ENCODE data around the gene GTF2A2.
"Not testable (repeated sequence)": the region's sequence is repeated elsewhere in the genome, so short reads cannot be mapped to it uniquely, and the experiment has no call there.

GTF2A2 gene

DNA sequence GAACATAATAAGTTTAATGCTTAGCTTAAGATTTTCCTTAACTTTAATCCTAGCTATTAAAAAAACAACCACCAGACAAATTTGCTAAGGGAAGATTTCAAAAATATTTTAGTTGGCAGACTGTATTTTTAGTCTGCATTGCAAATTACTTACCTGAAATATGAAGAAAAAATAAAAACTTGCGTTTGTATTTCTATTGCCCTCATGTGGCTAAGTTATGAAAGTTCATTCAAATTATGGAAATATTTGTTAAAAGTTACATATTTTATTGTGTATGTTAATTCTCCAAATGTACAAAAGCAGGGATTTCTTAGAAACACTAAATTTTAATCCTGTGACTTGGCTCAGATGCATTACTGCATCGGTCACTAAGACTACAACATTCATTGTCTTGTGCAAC is 15.0 kb downstream of the GTF2A2 start:
- Mint-ChIP-seq H3K4me3 (no peak overlapping the region), H3K4me1 (peaks cover 16% of the 10 kb centered on the region), H3K36me3 (peaks cover 6% of the 10 kb centered on the region), H3K27me3 (no peaks in the 10 kb centered on the region), H3K27ac (no peak overlapping the region), H3K9me3 (no peaks in the 10 kb centered on the region)

DNA sequence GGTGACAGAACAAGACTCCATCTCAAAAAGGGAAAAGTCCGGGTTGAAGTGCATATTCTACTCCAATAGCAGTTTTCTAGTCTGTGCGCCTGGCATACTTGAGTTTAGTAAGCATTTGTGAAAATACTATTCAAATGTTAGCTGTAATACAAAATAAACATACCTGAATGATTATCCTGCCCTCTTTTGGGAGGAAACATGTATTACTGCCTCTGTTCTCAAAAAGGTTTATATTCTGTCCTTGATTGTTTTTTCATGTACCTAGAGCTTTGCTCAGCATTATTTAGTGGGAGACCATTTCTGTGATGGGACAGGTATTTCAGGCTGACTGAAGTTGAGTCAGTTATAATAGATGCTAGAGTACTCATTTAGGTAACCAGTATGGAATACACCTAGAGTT is 19.8 kb downstream of the GTF2A2 start:
- not testable (repeated sequence) for H3K4me3 Mint-ChIP-seq, H3K4me1 Mint-ChIP-seq, H3K27me3 Mint-ChIP-seq, H3K36me3 Mint-ChIP-seq, H3K9me3 Mint-ChIP-seq
- peak overlapping the region; percentile 18 for H3K27ac Mint-ChIP-seq

DNA sequence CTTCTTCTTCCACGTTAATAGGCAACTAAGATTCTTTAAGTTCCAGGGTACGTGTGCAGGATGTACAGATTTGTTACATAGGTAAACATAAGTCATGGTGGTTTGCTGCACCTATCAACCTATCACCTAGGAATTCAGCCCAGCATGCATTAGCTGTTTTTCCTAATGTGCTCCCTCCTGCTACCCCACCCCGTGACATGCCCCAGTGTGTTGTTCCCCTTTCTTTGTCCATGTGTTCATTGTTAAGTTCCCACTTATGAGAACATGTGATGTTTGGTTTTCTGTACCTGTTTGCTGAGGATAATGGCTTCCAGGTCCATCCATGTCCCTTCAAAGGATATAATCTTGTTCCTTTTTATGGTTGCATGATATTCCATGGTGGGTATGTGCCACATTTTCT is 21.1 kb downstream of the GTF2A2 start:
- no peaks in the 10 kb centered on the region for H3K27me3 Mint-ChIP-seq
- peaks cover 6% of the 10 kb centered on the region for H3K4me1 Mint-ChIP-seq
- H3K27ac Mint-ChIP-seq, result peak overlapping the region; percentile 48

DNA sequence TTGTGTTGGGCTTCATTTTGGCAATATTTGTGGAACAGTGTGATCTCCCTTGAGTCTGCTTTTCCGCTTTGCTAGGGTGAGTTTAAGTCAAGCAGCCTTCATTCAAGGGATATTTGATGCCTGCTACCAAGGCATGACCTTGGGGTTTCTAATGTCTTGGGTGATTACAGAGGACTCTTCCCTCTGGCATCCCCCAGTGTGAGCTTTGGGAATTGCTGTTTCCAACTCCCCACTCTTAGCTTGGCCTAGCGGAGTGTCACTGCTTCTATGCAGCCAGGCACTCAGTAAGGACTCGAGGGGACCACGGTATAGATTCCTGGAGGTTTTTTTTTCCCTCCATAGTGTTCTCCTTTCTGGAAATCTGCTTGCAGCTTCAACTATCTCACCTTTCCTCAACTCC is 24.6 kb downstream of the GTF2A2 start:
- H3K4me3 Mint-ChIP-seq, result no peak overlapping the region
- no peaks in the 10 kb centered on the region for H3K4me1 Mint-ChIP-seq
- H3K27ac Mint-ChIP-seq, result no peak overlapping the region
- H3K9me3 Mint-ChIP-seq, result no peaks in the 10 kb centered on the region
- H3K27me3 Mint-ChIP-seq, result no peaks in the 10 kb centered on the region
- H3K36me3 Mint-ChIP-seq, result peaks cover 6% of the 10 kb centered on the region

More for the DNA sequence above, 21.1 kb downstream of the GTF2A2 start:
- Mint-ChIP-seq H3K36me3 (peaks cover 7% of the 10 kb centered on the region), H3K9me3 (no peaks in the 10 kb centered on the region), H3K4me3 (no peak overlapping the region)

DNA sequence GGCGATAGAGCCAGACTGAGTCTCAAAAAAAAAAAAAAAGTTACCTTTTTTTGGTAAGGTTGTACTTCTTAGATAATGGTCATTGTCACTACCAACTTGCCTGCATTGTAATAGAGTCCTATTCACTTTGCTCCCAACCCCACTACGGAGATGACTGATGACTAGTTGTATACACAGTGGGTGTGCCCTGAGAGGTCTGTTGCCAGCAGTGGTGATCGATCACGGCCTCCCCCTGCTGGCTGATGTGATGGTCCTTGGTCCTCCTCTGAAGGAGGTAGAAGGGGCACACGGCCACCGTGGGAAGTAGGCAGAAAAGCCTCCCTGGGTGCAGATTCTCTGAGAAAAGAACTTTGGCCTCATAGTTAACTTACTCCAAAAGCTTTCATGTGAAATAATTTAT is 35.0 kb downstream of the GTF2A2 start:
- H3K36me3 Mint-ChIP-seq, result no peaks in the 10 kb centered on the region
- no peaks in the 10 kb centered on the region for H3K4me1 Mint-ChIP-seq
- H3K27ac Mint-ChIP-seq, result no peak overlapping the region
- H3K27me3 Mint-ChIP-seq, result peaks cover 5% of the 10 kb centered on the region
- H3K9me3 Mint-ChIP-seq, result no peaks in the 10 kb centered on the region
- H3K4me3 Mint-ChIP-seq, result no peak overlapping the region

DNA sequence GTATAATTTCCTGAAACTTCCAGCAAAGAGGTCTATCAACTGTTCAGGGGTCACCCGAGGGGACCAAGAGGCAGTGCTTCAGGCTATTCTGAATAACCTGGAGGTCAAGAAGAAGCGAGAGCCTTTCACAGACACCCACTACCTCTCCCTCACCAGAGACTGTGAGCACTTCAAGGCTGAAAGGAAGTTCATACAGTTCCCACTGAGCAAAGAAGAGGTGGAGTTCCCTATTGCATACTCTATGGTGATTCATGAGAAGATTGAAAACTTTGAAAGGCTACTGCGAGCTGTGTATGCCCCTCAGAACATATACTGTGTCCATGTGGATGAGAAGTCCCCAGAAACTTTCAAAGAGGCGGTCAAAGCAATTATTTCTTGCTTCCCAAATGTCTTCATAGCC is 38.9 kb downstream of the GTF2A2 start:
- H3K36me3 Mint-ChIP-seq, result no peaks in the 10 kb centered on the region
- no peaks in the 10 kb centered on the region for H3K9me3 Mint-ChIP-seq
- H3K27me3 Mint-ChIP-seq, result peaks cover 5% of the 10 kb centered on the region
- H3K4me1 Mint-ChIP-seq, result peaks cover 5% of the 10 kb centered on the region
- no peak overlapping the region for H3K4me3 Mint-ChIP-seq
- no peak overlapping the region for H3K27ac Mint-ChIP-seq

DNA sequence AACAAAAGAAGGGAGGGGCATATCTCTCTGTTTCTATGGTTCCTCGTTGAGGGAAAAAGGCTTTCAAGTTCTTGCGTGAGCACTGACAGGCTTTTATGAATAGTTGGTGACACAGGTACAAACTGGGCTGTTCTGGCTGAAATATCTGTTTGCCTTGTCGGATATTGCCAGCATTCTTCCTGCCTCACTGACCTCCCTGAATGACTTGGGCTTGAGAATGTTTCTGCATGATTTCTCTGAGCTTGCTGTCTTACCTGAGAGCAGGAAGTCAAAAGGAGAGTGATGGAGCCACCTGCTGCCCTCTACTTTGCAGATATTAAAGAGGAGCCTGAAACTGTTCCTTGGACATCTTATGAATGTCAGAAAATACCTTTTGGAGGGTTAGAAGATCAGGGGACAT is 40.9 kb downstream of the GTF2A2 start:
- peaks cover 5% of the 10 kb centered on the region for H3K27me3 Mint-ChIP-seq
- H3K36me3 Mint-ChIP-seq, result no peaks in the 10 kb centered on the region
- no peak overlapping the region for H3K27ac Mint-ChIP-seq
- no peaks in the 10 kb centered on the region for H3K9me3 Mint-ChIP-seq
- no peak overlapping the region for H3K4me3 Mint-ChIP-seq
- H3K4me1 Mint-ChIP-seq, result peaks cover 7% of the 10 kb centered on the region

DNA sequence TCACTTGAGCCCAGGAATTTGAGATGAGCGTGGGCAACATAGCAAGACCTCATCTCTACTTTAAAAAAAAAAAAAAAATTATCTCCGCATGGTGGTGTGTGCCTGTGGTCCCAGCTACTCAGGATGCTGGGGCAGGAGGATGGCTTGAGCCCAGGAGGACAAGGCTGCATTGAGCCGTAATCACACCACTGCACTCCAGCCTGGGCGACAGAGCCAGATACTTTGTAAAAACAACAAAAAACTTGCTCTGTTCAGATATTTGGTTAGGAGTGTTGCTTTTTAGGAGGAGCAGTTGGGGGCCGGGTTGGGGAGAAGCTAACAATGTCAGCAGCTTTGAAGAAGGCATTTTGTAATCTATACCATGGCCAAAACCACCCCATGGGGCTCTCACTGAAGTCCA is 41.7 kb downstream of the GTF2A2 start:
- Mint-ChIP-seq H3K27me3 (peaks cover 5% of the 10 kb centered on the region), H3K4me1 (peaks cover 11% of the 10 kb centered on the region), H3K27ac (no peak overlapping the region), H3K9me3 (no peaks in the 10 kb centered on the region), H3K4me3 (no peak overlapping the region), H3K36me3 (no peaks in the 10 kb centered on the region)

DNA sequence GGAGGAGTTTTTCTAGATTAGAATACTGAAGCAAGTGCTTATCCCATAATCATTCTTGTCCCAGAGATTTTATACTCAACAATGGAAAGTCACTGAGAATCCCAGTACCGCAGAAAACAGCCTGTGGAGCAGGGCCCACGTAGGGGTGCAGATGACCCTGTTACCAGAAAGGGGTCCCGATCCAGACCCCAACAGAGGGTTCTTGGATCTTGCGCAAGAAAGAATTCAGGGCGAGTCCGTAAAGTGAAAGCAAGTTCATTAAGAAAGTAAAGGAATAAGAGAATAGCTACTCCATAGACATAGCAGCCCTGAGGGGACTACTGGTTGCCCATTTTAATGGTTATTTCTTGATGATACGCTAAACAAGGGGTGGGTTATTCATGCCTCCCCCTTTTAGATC is 43.2 kb downstream of the GTF2A2 start:
- Mint-ChIP-seq H3K4me1 (peaks cover 11% of the 10 kb centered on the region), H3K27ac (no peak overlapping the region), H3K9me3 (no peaks in the 10 kb centered on the region), H3K27me3 (peaks cover 2% of the 10 kb centered on the region), H3K4me3 (no peak overlapping the region), H3K36me3 (no peaks in the 10 kb centered on the region)

DNA sequence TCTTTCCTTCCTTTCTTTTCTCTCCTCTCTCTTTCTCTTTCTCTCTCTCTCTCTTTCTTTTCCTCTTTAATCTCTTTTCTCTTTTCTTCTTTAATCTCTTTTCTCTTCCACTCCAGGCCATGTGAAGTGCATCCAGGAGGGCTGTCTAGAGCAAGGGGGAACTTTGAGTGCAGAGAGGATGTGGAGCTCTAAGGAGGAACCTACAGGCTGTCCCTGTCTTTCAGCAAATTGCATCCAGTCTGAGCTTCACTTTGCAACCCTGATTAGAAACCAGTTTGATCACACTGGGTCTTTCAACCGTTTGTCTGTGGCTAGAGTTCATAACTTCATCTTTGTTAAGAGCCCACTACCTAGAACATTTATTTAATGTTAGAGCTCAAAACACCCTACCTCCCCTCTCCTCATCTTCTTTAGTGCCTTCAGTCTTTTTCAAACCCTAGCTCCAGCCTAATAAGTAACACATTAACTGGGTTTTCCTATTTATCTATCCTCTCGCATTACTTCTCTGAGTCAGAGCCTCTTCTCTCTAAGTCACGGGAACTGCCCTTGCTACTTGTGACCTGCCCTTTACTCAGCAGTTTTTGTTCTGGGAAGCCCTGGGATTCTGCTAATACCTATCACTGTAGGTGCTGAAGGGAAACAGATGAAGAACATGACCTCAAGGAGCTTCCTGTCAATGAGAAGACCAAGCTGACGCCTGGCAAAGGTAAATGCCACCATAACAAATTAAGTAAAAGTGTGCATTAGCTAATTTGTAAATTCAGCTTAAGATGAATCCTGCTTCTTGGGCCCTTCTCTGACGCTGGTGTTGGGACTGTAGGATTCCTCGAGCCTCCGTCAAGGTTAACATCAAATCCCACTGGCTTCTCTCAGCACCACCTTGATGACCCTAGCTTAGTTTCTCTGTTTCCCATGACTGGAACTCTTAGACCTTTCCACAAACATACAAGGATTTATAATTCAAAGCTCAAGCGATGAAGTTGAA is 45.7 kb downstream of the GTF2A2 start, which contains the start of gene GCNT3:
Gene GCNT3, plus strand, starts transcription at position 508 of the 985 bp plus-strand sequence. CDS start 6,456 bp downstream, outside the sequence.
- Mint-ChIP-seq H3K27me3 (no peaks in the 10 kb centered on the region), H3K4me1 (peaks cover 11% of the 10 kb centered on the region), H3K9me3 (no peaks in the 10 kb centered on the region), H3K36me3 (no peaks in the 10 kb centered on the region), H3K27ac (no peak within 1 kb of the TSS), H3K4me3 (no peak within 1 kb of the TSS)

DNA sequence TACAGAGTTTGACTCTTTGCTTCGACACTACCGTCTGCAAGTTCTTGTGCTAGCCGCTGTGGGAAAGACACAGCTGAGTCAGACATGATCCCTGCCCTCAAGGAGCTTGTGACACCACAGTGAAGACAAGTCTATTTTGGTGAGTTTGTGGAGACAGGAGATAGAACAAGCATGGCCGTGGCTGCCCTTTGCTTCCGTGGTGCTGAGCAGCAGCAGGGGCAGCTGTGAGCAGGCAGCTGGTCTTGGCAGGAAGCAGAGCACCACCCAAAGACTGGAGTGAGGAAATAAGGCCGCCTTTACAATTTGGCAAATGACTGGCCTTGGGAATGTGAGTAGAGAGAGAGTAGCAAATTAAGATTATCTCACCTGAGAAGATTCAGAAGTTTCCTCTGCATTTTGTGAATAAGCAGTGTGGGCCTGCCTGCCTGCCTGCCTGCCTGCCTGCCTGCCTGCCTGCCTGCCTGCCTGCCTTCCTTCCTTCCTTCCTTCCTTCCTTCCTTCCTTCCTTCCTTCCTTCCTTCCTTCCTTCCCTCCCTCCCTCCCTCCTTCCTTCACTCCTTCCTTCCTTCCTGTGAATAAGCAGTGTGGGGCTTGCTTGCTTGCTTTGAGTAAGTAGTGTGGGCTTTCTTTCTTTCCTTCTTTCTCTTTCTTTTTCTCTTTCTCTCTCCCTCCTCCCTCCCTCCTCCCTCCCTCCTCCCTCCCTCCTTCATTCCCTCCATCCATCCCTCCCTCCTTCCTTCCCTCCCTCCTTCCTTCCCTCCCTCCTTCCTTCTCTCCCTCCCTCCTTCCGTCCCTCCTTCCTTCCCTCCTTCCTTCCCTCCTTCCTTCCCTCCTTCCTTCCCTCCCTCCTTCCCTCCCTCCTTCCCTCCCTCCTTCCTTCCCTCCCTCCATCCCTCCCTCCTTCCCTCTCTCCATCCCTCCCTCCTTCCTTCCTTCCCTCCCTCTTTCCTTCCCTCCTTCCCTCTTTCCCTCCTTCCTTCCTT is 47.3 kb downstream of the GTF2A2 start:
- Mint-ChIP-seq H3K9me3 (no peaks in the 10 kb centered on the region), H3K27me3 (no peaks in the 10 kb centered on the region), H3K36me3 (no peaks in the 10 kb centered on the region), H3K27ac (no peak overlapping the region), H3K4me1 (peaks cover 9% of the 10 kb centered on the region), H3K4me3 (no peak overlapping the region)

DNA sequence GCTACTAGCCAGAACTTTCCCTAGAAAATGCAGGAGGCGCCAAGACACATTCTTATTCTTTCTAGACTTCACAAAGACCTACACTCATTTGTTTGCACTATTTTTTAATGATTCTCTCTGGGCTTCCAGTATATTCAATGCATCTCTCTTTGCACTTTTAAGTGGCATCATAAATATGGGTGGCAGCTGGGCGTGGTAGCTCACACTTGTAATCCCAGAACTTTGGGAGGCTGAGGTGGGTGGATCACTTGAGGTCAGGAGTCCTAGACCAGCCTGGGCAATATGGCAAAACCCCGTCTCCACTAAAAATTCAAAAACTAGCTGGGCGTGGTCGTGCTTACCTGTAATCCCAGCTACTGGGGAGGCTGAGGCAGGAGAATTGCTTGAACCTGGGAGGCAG is 51.3 kb downstream of the GTF2A2 start:
- peaks cover 6% of the 10 kb centered on the region for H3K27me3 Mint-ChIP-seq

DNA sequence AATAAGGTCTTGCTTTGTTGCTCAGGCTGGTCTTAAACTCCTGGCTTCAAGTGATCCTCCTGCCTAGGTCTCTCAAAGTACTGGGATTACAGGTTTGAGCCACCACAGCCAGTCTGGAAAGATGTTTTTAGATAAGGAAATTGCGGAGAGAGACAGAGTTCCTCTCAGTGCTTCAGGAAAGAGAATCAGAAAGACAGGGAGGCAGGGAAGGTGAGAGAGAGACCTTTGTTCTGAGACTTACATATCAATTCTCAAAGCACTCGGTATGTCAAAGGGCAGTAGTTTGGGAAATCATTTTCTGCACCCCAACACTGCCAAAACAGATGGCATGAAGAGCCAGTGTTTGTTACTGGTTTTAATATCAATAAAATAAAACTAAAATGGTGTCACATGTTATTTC is 58.9 kb downstream of the GTF2A2 start:
- peaks cover 4% of the 10 kb centered on the region for H3K36me3 Mint-ChIP-seq
- H3K4me1 Mint-ChIP-seq, result no peaks in the 10 kb centered on the region
- peaks cover 4% of the 10 kb centered on the region for H3K9me3 Mint-ChIP-seq
- H3K4me3 Mint-ChIP-seq, result no peak overlapping the region
- H3K27ac Mint-ChIP-seq, result no peak overlapping the region
- H3K27me3 Mint-ChIP-seq, result peaks cover 6% of the 10 kb centered on the region

More for the DNA sequence above, 51.3 kb downstream of the GTF2A2 start:
- H3K27ac Mint-ChIP-seq, result no peak overlapping the region
- peaks cover 4% of the 10 kb centered on the region for H3K9me3 Mint-ChIP-seq
- peaks cover under 1% of the 10 kb centered on the region for H3K4me1 Mint-ChIP-seq
- H3K36me3 Mint-ChIP-seq, result peaks cover 4% of the 10 kb centered on the region
- H3K4me3 Mint-ChIP-seq, result no peak overlapping the region

DNA sequence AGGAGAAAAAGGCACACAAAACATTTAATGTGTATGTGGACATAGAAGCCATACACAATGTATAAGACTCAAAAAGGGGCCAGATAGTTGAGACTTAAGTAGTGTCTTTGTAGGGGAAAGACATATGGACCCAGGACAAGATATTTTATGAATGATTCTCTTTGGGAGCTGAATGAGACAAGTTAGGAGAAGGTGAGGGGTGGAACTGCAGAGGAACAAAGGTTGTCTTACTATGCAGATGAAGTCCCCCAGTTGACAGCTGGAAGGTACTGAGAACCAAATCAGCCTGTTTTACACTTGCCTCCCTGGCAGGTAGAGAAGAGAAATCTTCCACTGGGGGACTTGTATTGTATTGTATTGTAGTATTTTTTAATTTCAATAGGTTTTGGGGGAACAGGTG is 60.7 kb downstream of the GTF2A2 start:
- Mint-ChIP-seq H3K27ac (no peak overlapping the region), H3K4me3 (no peak overlapping the region), H3K9me3 (no peaks in the 10 kb centered on the region), H3K4me1 (peaks cover under 1% of the 10 kb centered on the region), H3K27me3 (peaks cover 1% of the 10 kb centered on the region), H3K36me3 (peaks cover under 1% of the 10 kb centered on the region)

DNA sequence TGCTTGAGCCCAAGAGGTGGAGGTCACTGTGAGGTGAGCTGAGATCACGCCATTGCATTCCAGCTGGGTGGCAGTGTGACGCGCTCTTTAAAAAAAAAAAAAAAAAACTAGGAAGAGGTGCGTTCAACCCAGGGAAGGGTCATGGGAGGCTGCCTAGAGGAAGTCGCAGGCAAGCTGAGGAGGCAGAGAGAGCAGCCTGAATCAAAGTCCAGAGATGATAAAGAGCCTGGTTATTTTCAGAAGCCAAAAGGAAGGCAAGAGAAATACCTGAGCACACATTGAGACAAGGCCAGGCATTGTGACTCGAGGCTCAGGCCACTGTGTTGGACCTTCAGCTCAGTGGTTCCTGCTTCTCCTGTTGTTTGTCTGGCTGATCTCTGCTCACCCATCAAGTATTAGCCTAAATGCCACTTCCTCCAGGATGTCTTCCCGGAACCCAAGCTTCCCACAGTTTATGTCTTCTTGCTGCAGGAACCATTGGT is 61.8 kb downstream of the GTF2A2 start:
- H3K27ac Mint-ChIP-seq, result no peak overlapping the region
- peaks cover 5% of the 10 kb centered on the region for H3K4me1 Mint-ChIP-seq
- H3K9me3 Mint-ChIP-seq, result no peaks in the 10 kb centered on the region
- H3K36me3 Mint-ChIP-seq, result no peaks in the 10 kb centered on the region
- no peaks in the 10 kb centered on the region for H3K27me3 Mint-ChIP-seq
- no peak overlapping the region for H3K4me3 Mint-ChIP-seq

All from activated naive CD4-positive, alpha-beta T cell treated with anti-CD3 and anti-CD28 coated beads, Interleukin-2, amount 50 U/mL, for 24 hours (primary cell).